H9 (cell line): ENCODE results near the gene NFASC. TPM values are rescaled to one million over a fixed set of nuclear protein-coding genes. Genes with fewer than 3 reads are reported as not detected.

Experiments
- DNase-seq: peaks from one replicate; pipeline ENCODE4 v3.0.0-alpha.2; 2017
- H2AFZ ChIP-seq: one replicate; pipeline ENCODE4 v1.6.1; 2013; ENCODE audit warnings: mild to moderate bottlenecking, low read length, control low read depth, moderate library complexity
- H2AK5ac ChIP-seq: 2 replicates; pipeline ENCODE4 v1.6.1; 2013; ENCODE audit warnings: low read length, control low read depth, mixed read lengths; ENCODE audit not compliant: insufficient read length
- H2BK120ac ChIP-seq: one replicate; pipeline ENCODE4 v1.6.1; 2013; ENCODE audit warnings: low read depth, mild to moderate bottlenecking, low read length, control low read depth, inconsistent platforms; ENCODE audit not compliant: poor library complexity, severe bottlenecking
- H2BK12ac ChIP-seq: 2 replicates; pipeline ENCODE4 v1.6.1; 2013; ENCODE audit warnings: low read length, control low read depth, mixed read lengths, low read depth; ENCODE audit not compliant: insufficient read length
- H2BK15ac ChIP-seq: 2 replicates; pipeline ENCODE4 v1.6.1; 2013; ENCODE audit warnings: low read depth, low read length, control low read depth
- H2BK20ac ChIP-seq: one replicate; pipeline ENCODE4 v1.6.1; 2013; ENCODE audit warnings: low read depth, mild to moderate bottlenecking, low read length, control low read depth, inconsistent platforms; ENCODE audit not compliant: poor library complexity, severe bottlenecking
- H2BK5ac ChIP-seq: 2 replicates; pipeline ENCODE4 v1.6.1; 2013; ENCODE audit warnings: low read length, control low read depth, mixed read lengths; ENCODE audit not compliant: insufficient read length
- H3K14ac ChIP-seq: 2 replicates; pipeline ENCODE4 v1.6.1; 2013; ENCODE audit warnings: low read length, control low read depth; ENCODE audit not compliant: insufficient read depth
- H3K18ac ChIP-seq: 2 replicates; pipeline ENCODE4 v1.6.1; 2013; ENCODE audit warnings: low read depth, mild to moderate bottlenecking, mixed read lengths, low read length, control low read depth; ENCODE audit not compliant: insufficient read length
- H3K23ac ChIP-seq: 2 replicates; pipeline ENCODE4 v1.6.1; 2013; ENCODE audit warnings: low read length, control low read depth, mixed read lengths, low read depth; ENCODE audit not compliant: insufficient read length
- H3K23me2 ChIP-seq: 2 replicates; pipeline ENCODE4 v1.6.1; 2013; ENCODE audit warnings: low read depth, mild to moderate bottlenecking, mixed read lengths, low read length, control low read depth; ENCODE audit not compliant: insufficient read length, poor library complexity, severe bottlenecking
- H3K27ac ChIP-seq: 2 replicates; pipeline ENCODE4 v1.5.1; 2013; ENCODE audit warnings: low read length, control low read depth, mixed read lengths, low read depth; ENCODE audit not compliant: insufficient read length
- H3K27me3 ChIP-seq: 2 replicates; pipeline ENCODE4 v1.6.1; 2013; ENCODE audit warnings: low read length, control low read depth, inconsistent platforms; ENCODE audit not compliant: insufficient read depth
- H3K4ac ChIP-seq: 2 replicates; pipeline ENCODE4 v1.6.1; 2013; ENCODE audit warnings: low read depth, mild to moderate bottlenecking, control low read depth, inconsistent platforms, low read length, moderate library complexity
- H3K4me1 ChIP-seq: 2 replicates; pipeline ENCODE4 v1.6.1; 2013; ENCODE audit warnings: low read length, control low read depth, inconsistent platforms; ENCODE audit not compliant: insufficient read depth
- H3K4me2 ChIP-seq: 2 replicates; pipeline ENCODE4 v1.6.1; 2013; ENCODE audit warnings: low read length, control low read depth, mixed read lengths; ENCODE audit not compliant: insufficient read length, insufficient read depth
- H3K56ac ChIP-seq: 2 replicates; pipeline ENCODE4 v1.6.1; 2013; ENCODE audit warnings: low read depth, mild to moderate bottlenecking, mixed read lengths, low read length, control low read depth; ENCODE audit not compliant: insufficient read length
- H3K79me1 ChIP-seq: 2 replicates; pipeline ENCODE4 v1.6.1; 2013; ENCODE audit warnings: low read depth, mild to moderate bottlenecking, moderate library complexity, low read length, control low read depth, inconsistent platforms; ENCODE audit not compliant: insufficient read depth, poor library complexity, severe bottlenecking
- H3K79me2 ChIP-seq: 2 replicates; pipeline ENCODE4 v1.6.1; 2013; ENCODE audit warnings: low read length, control low read depth, inconsistent platforms; ENCODE audit not compliant: insufficient read depth
- H3K9ac ChIP-seq: 2 replicates; pipeline ENCODE4 v1.6.1; 2013; ENCODE audit warnings: low read length, control low read depth, mixed read lengths; ENCODE audit not compliant: insufficient read length; ENCODE audit errors: extremely low read depth
- H3K9me3 ChIP-seq: one replicate; pipeline ENCODE4 v1.6.1; 2013; ENCODE audit warnings: low read depth, low read length, inconsistent platforms; ENCODE audit not compliant: control insufficient read depth
- H3T11ph ChIP-seq: one replicate; pipeline ENCODE4 v1.6.1; 2013; ENCODE audit warnings: mild to moderate bottlenecking, low read length, control low read depth, inconsistent platforms
- H4K20me1 ChIP-seq: one replicate; pipeline ENCODE4 v1.6.1; 2013; ENCODE audit not compliant: control insufficient read depth, insufficient read length, insufficient read depth
- H4K5ac ChIP-seq: 2 replicates; pipeline ENCODE4 v1.6.1; 2013; ENCODE audit warnings: low read depth, mild to moderate bottlenecking, mixed read lengths, low read length, control low read depth; ENCODE audit not compliant: insufficient read length
- H4K8ac ChIP-seq: replicated peaks from 2 replicates; pipeline ENCODE4 v1.6.1; 2013; ENCODE audit warnings: low read length, control low read depth, mixed read lengths, low read depth; ENCODE audit not compliant: insufficient read length
- H4K91ac ChIP-seq: 2 replicates; pipeline ENCODE4 v1.6.1; 2013; ENCODE audit warnings: low read depth, mild to moderate bottlenecking, moderate library complexity, mixed read lengths, low read length, control low read depth; ENCODE audit not compliant: insufficient read length
- H3K27ac Mint-ChIP-seq, 3 experiments: 2 replicates in 2 of 3; 3 replicates in 1 of 3; pipeline ENCODE4 v1.8.0; 2020 to 2021; ENCODE audit warnings: mixed read lengths in 3 of 3, mild to moderate bottlenecking in 1 of 3, moderate library complexity in 1 of 3
- H3K27me3 Mint-ChIP-seq: 2 replicates; pipeline ENCODE4 v1.8.0; 2021; ENCODE audit warnings: low read depth, mild to moderate bottlenecking, moderate library complexity, mixed read lengths
- H3K36me3 Mint-ChIP-seq, 3 experiments: 2 replicates in 2 of 3; 3 replicates in 1 of 3; pipeline ENCODE4 v1.8.0; 2020 to 2021; ENCODE audit warnings: low read depth in 3 of 3, mixed read lengths in 3 of 3; ENCODE audit not compliant: insufficient read depth in 1 of 3
- H3K4me1 Mint-ChIP-seq, 2 experiments: 2 replicates each; pipeline ENCODE4 v1.8.0; 2020; ENCODE audit warnings: mixed read lengths in 2 of 2
- H3K4me3 Mint-ChIP-seq, 2 experiments: 2 replicates in 1 of 2; 3 replicates in 1 of 2; pipeline ENCODE4 v1.8.0; 2020 to 2021; ENCODE audit warnings: mild to moderate bottlenecking in 2 of 2, mixed read lengths in 2 of 2, moderate library complexity in 1 of 2
- H3K9me3 Mint-ChIP-seq, 2 experiments: 2 replicates in 1 of 2; 3 replicates in 1 of 2; pipeline ENCODE4 v1.8.0; 2020; ENCODE audit warnings: mild to moderate bottlenecking in 2 of 2, mixed read lengths in 2 of 2, moderate library complexity in 1 of 2
- WGBS: extraction: QIAGEN DNeasy Blood & Tissue Kit; methylation state at CpG from one replicate; pipeline ENCODE4 v1.1.7; 2013; ENCODE audit warnings: missing lambda C conversion rate, low lambda C conversion rate, mixed read lengths; ENCODE audit not compliant: insufficient read length; ENCODE audit errors: extremely low coverage; 5-methylcytosine and 5-hydroxymethylcytosine counted together
- total RNA-seq: library from RNA; stranded (reverse); gene quantifications from 2 replicates; pipeline ENCODE4 v1.2.1, GENCODE V29; 2021
- TF ChIP-seq, protein P1 (sequence below): fragments of 200-600 bp; sonication (generic); conservative IDR thresholded peaks from 3 replicates; pipeline ENCODE4 v1.8.0; 2021; ENCODE audit warnings: antibody characterized with exemption, mild to moderate bottlenecking

NFASC gene
- total RNA-seq, 1 experiment from 2014 or later = 5.0 TPM

- Mint-ChIP-seq H3K36me3 (no peaks in the 10 kb centered on the region; a peak in 1 of 7 replicates), H3K27ac (no peak overlapping the region), H3K27me3 (no peaks in the 10 kb centered on the region), H3K9me3 (no peaks in the 10 kb centered on the region), H3K4me3 (no peak overlapping the region), H3K4me1 (no peaks in the 10 kb centered on the region)
- H2BK20ac ChIP-seq = no peak overlapping the region
- DNase-seq = no peak
- H3K9me3 ChIP-seq = no peaks in the 10 kb centered on the region
- no peak overlapping the region for H2BK5ac ChIP-seq
- no peak overlapping the region for H2AFZ ChIP-seq
- H2BK120ac ChIP-seq = no peak overlapping the region
- no peak overlapping the region for H4K91ac ChIP-seq
- H2BK12ac ChIP-seq = no peak overlapping the region
- H4K8ac ChIP-seq = no peak overlapping the region
- H3K4me1 ChIP-seq = no peaks in the 10 kb centered on the region
- no peak overlapping the region for H4K5ac ChIP-seq
- H4K20me1 ChIP-seq = no peaks in the 10 kb centered on the region
- no peaks in the 10 kb centered on the region for H3K23me2 ChIP-seq
- WGBS = no CpG with 5 or more reads among the region's 13 CpGs
- H3K14ac ChIP-seq = no peak overlapping the region
- H2AK5ac ChIP-seq = no peak overlapping the region
- no peak overlapping the region for H3K23ac ChIP-seq
- no peak overlapping the region for H3T11ph ChIP-seq
- no peak overlapping the region for H3K4me2 ChIP-seq
- no peaks in the 10 kb centered on the region for H3K27me3 ChIP-seq
- H3K79me2 ChIP-seq = no peaks in the 10 kb centered on the region
- H3K56ac ChIP-seq = no peak overlapping the region
- no peak overlapping the region for H3K18ac ChIP-seq
- H3K4ac ChIP-seq = no peak overlapping the region
- TF ChIP-seq, protein P1, sequence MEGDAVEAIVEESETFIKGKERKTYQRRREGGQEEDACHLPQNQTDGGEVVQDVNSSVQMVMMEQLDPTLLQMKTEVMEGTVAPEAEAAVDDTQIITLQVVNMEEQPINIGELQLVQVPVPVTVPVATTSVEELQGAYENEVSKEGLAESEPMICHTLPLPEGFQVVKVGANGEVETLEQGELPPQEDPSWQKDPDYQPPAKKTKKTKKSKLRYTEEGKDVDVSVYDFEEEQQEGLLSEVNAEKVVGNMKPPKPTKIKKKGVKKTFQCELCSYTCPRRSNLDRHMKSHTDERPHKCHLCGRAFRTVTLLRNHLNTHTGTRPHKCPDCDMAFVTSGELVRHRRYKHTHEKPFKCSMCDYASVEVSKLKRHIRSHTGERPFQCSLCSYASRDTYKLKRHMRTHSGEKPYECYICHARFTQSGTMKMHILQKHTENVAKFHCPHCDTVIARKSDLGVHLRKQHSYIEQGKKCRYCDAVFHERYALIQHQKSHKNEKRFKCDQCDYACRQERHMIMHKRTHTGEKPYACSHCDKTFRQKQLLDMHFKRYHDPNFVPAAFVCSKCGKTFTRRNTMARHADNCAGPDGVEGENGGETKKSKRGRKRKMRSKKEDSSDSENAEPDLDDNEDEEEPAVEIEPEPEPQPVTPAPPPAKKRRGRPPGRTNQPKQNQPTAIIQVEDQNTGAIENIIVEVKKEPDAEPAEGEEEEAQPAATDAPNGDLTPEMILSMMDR = no peak
- H3K9ac ChIP-seq = no peak overlapping the region
- no peaks in the 10 kb centered on the region for H3K79me1 ChIP-seq
- no peak overlapping the region for H3K27ac ChIP-seq
- no peak overlapping the region for H2BK15ac ChIP-seq
These were observed 106.0 kb downstream of the NFASC start for GRCh38 chr1:204976646-204977045.
